Neural progenitor cell (in vitro differentiated cells): ENCODE measurements around the gene NRAS. TPM values are rescaled to one million over a fixed set of nuclear protein-coding genes. Genes with fewer than 3 reads are reported as not detected.
A peak's percentile ranks its signal among the peaks of the same experiment; 100 is the strongest.

ENCODE experiments used
- DNase-seq: peaks from one replicate; pipeline ENCODE4 v3.0.0-alpha.2; 2016; ENCODE audit warnings: low spot score
- H2AFZ ChIP-seq: fragments of 200-600 bp; sonication (generic); replicated peaks from 2 replicates; pipeline ENCODE4 v1.6.1; 2016; ENCODE audit warnings: antibody characterized with exemption
- H3F3A ChIP-seq: fragments of 200-600 bp; sonication (generic); 2 replicates; pipeline ENCODE4 v1.6.1; 2016; ENCODE audit warnings: antibody characterized with exemption, low read depth
- H3K27ac ChIP-seq: fragments of 200-600 bp; sonication (generic); 2 replicates; pipeline ENCODE4 v1.5.1; 2016; ENCODE audit warnings: mild to moderate bottlenecking
- H3K27me3 ChIP-seq: fragments of 200-600 bp; sonication (generic); 2 replicates; pipeline ENCODE4 v1.6.1; 2016; ENCODE audit warnings: mild to moderate bottlenecking, moderate library complexity
- H3K36me3 ChIP-seq: fragments of 200-600 bp; sonication (generic); 2 replicates; pipeline ENCODE4 v1.5.1; 2016
- H3K4me1 ChIP-seq: fragments of 200-600 bp; sonication (generic); 2 replicates; pipeline ENCODE4 v1.6.1; 2016; ENCODE audit warnings: mixed run types
- H3K4me2 ChIP-seq: fragments of 200-600 bp; sonication (generic); 2 replicates; pipeline ENCODE4 v1.6.1; 2016
- H3K4me3 ChIP-seq: fragments of 200-600 bp; sonication (generic); 2 replicates; pipeline ENCODE4 v1.5.1; 2016
- H3K79me2 ChIP-seq: fragments of 200-600 bp; sonication (generic); 2 replicates; pipeline ENCODE4 v1.6.1; 2016; ENCODE audit warnings: low read depth
- H3K9ac ChIP-seq: fragments of 200-600 bp; sonication (generic); 2 replicates; pipeline ENCODE4 v1.6.1; 2016
- H3K9me3 ChIP-seq: fragments of 200-600 bp; sonication (generic); 2 replicates; pipeline ENCODE4 v1.5.1; 2016; ENCODE audit warnings: low read depth
- H4K20me1 ChIP-seq: fragments of 200-600 bp; sonication (generic); 2 replicates; pipeline ENCODE4 v1.6.1; 2016; ENCODE audit warnings: low read depth
- H3K27ac Mint-ChIP-seq: 3 replicates; pipeline ENCODE4 v1.8.0; 2021; ENCODE audit warnings: mixed read lengths
- H3K27me3 Mint-ChIP-seq: 2 replicates; pipeline ENCODE4 v1.8.0; 2022; ENCODE audit warnings: low read depth, mild to moderate bottlenecking, inconsistent platforms, moderate library complexity, mixed read lengths; ENCODE audit not compliant: insufficient read depth
- H3K36me3 Mint-ChIP-seq: 3 replicates; pipeline ENCODE4 v1.8.0; 2021; ENCODE audit warnings: mixed read lengths
- H3K4me1 Mint-ChIP-seq: 3 replicates; pipeline ENCODE4 v1.8.0; 2021; ENCODE audit warnings: mixed read lengths
- H3K4me3 Mint-ChIP-seq: 3 replicates; pipeline ENCODE4 v1.8.0; 2021; ENCODE audit warnings: mild to moderate bottlenecking, moderate library complexity, mixed read lengths
- H3K9me3 Mint-ChIP-seq: 3 replicates; pipeline ENCODE4 v1.8.0; 2020; ENCODE audit warnings: mixed read lengths
- EZH2 ChIP-seq: fragments of 200-600 bp; sonication (generic); IDR thresholded peaks from 2 replicates; pipeline ENCODE4 v1.6.1; 2017; ENCODE audit warnings: antibody characterized with exemption, mild to moderate bottlenecking, moderate library complexity
- EZH2phosphoT487 ChIP-seq: fragments of 200-600 bp; sonication (generic); IDR thresholded peaks from 2 replicates; pipeline ENCODE4 v1.6.1; 2017; ENCODE audit warnings: antibody characterized with exemption
- total RNA-seq: library from RNA; depleted of rRNA; stranded (reverse); fragments of >200 nt; gene quantifications from 2 replicates; pipeline ENCODE4 v1.2.3, GENCODE V29; 2015; ENCODE audit warnings: low replicate concordance
- TF ChIP-seq, protein P1 (sequence below): fragments of 200-600 bp; sonication (generic); IDR thresholded peaks from 2 replicates; pipeline ENCODE4 v1.5.1; 2017; ENCODE audit warnings: antibody characterized with exemption, mild to moderate bottlenecking

NRAS gene
- total RNA-seq, 1 donor from 2014 or later = 169 TPM

DNA sequence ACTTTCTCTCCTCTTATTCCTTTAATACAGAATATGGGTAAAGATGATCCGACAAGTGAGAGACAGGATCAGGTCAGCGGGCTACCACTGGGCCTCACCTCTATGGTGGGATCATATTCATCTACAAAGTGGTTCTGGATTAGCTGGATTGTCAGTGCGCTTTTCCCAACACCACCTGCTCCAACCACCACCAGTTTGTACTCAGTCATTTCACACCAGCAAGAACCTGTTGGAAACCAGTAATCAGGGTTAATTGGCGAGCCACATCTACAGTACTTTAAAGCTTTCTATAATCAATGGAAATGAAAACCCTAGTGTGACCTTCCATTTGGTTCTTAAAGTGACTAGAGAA lies 643 bp downstream of the NRAS start:
- TF ChIP-seq EZH2 (no peak), EZH2phosphoT487 (no peak)
- TF ChIP-seq, protein P1, sequence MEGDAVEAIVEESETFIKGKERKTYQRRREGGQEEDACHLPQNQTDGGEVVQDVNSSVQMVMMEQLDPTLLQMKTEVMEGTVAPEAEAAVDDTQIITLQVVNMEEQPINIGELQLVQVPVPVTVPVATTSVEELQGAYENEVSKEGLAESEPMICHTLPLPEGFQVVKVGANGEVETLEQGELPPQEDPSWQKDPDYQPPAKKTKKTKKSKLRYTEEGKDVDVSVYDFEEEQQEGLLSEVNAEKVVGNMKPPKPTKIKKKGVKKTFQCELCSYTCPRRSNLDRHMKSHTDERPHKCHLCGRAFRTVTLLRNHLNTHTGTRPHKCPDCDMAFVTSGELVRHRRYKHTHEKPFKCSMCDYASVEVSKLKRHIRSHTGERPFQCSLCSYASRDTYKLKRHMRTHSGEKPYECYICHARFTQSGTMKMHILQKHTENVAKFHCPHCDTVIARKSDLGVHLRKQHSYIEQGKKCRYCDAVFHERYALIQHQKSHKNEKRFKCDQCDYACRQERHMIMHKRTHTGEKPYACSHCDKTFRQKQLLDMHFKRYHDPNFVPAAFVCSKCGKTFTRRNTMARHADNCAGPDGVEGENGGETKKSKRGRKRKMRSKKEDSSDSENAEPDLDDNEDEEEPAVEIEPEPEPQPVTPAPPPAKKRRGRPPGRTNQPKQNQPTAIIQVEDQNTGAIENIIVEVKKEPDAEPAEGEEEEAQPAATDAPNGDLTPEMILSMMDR = no peak
- no peaks in the 10 kb centered on the region for H3K27me3 ChIP-seq
- peaks cover 17% of the 10 kb centered on the region for H3K36me3 ChIP-seq
- H2AFZ ChIP-seq = peak overlapping the region; percentile 66
- no peak for DNase-seq
- H3F3A ChIP-seq = peaks cover 49% of the 10 kb centered on the region
- Mint-ChIP-seq H3K4me1 (peaks cover 11% of the 10 kb centered on the region), H3K36me3 (peaks cover 16% of the 10 kb centered on the region), H3K9me3 (no peaks in the 10 kb centered on the region), H3K27ac (peak overlapping the region; percentile 37), H3K27me3 (peaks cover 2% of the 10 kb centered on the region), H3K4me3 (peak overlapping the region; percentile 95)
- H3K4me1 ChIP-seq = peaks cover 15% of the 10 kb centered on the region
- H3K9me3 ChIP-seq = no peaks in the 10 kb centered on the region
- peak overlapping the region; percentile 81 for H3K27ac ChIP-seq
- no peaks in the 10 kb centered on the region for H4K20me1 ChIP-seq
- peaks cover 46% of the 10 kb centered on the region for H3K79me2 ChIP-seq
- H3K4me3 ChIP-seq = peak overlapping the region; percentile 98
- H3K9ac ChIP-seq = peak overlapping the region; percentile 97
- H3K4me2 ChIP-seq = peak overlapping the region; percentile 98

DNA sequence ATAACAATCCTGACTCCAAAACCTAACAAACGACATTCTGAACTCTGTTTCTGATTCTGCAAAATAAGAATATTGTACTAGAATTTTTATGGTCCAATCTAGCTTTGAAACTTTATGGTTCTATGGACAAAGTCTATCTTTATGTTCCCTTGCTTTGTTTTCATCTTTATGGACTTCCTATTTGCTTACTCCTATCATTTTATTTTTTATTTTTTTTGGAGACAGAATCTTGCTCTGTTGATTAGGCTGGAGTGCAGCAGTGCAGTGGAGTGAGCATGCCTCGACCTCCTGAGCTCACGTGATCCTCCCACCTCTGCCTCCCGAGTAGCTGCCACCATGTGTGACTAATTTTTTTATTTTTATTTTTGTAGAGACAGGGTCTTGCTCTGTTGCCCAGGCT lies 3.6 kb downstream of the NRAS start:
- Mint-ChIP-seq H3K27me3 (peaks cover 2% of the 10 kb centered on the region), H3K4me3 (no peak overlapping the region), H3K9me3 (no peaks in the 10 kb centered on the region), H3K36me3 (peaks cover 8% of the 10 kb centered on the region), H3K27ac (no peak overlapping the region), H3K4me1 (peaks cover 11% of the 10 kb centered on the region)
- H3K9ac ChIP-seq = no peak overlapping the region
- no peak overlapping the region for H3K4me3 ChIP-seq
- peaks cover 19% of the 10 kb centered on the region for H3F3A ChIP-seq
- no peak overlapping the region for H3K27ac ChIP-seq
- TF ChIP-seq, protein P1 = no peak
- TF ChIP-seq EZH2phosphoT487 = no peak
- no peak for TF ChIP-seq EZH2
- no peak for DNase-seq
- H3K4me1 ChIP-seq = peaks cover 15% of the 10 kb centered on the region
- H3K4me2 ChIP-seq = no peak overlapping the region
- no peaks in the 10 kb centered on the region for H3K9me3 ChIP-seq
- no peaks in the 10 kb centered on the region for H3K27me3 ChIP-seq
- H2AFZ ChIP-seq = no peak overlapping the region
- peaks cover 16% of the 10 kb centered on the region for H3K36me3 ChIP-seq
- H4K20me1 ChIP-seq = no peaks in the 10 kb centered on the region
- H3K79me2 ChIP-seq = peaks cover 51% of the 10 kb centered on the region

DNA sequence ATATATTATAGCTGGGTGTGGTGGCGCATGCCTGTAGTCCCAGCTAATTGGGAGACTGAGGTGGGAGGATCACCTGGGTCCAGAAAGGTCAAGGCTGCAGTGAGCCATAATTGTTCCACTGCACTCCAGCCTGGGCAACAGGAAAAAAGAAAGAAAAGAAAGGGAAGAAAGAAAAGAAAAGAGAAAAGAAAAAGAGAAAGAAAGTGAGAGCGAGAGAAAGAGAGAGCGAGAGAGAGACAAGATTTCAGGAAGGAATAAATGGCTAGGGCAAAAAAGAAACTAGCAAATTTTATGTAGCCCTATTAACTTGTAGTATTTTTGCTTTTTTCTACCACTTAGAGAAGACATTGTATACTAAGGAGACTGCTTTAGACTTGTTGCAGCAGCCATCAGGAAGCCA lies 6.2 kb downstream of the NRAS start:
- no peaks in the 10 kb centered on the region for H3K4me1 Mint-ChIP-seq
- Histone ChIP-seq H3K4me3 (no peak overlapping the region), H3K79me2 (peaks cover 38% of the 10 kb centered on the region), H3K4me1 (peaks cover 3% of the 10 kb centered on the region), H3K9me3 (no peaks in the 10 kb centered on the region), H3K36me3 (peaks cover 20% of the 10 kb centered on the region), H3K4me2 (no peak overlapping the region), H3K27me3 (no peaks in the 10 kb centered on the region), H2AFZ (no peak overlapping the region), H3K9ac (no peak overlapping the region), H3K27ac (no peak overlapping the region), H4K20me1 (no peaks in the 10 kb centered on the region), H3F3A (no peaks in the 10 kb centered on the region)
- H3K27me3 Mint-ChIP-seq = peaks cover 2% of the 10 kb centered on the region
- TF ChIP-seq, protein P1 = no peak
- TF ChIP-seq EZH2phosphoT487 = no peak
- no peak for TF ChIP-seq EZH2
- no peak overlapping the region for H3K4me3 Mint-ChIP-seq
- H3K27ac Mint-ChIP-seq = no peak overlapping the region
- peaks cover 16% of the 10 kb centered on the region for H3K36me3 Mint-ChIP-seq
- H3K9me3 Mint-ChIP-seq = no peaks in the 10 kb centered on the region
- DNase-seq = no peak
